CD4-positive, alpha-beta T cell (primary cell): ENCODE measurements around the gene ARSK. TPM values are rescaled to one million over a fixed set of nuclear protein-coding genes. Genes with fewer than 3 reads are reported as not detected.

Experiments
- ATAC-seq: fragments of 200-7000 bp; cut with Tn5 transposase; one replicate; pipeline ENCODE4 v1.10.0; 2022; ENCODE audit warnings: mild to moderate bottlenecking; ENCODE audit not compliant: poor library complexity
- CTCF ChIA-PET: fragments of 350-600 bp; sonication (Branson Sonifier 250); formaldehyde crosslinking; loops from one replicate; lab custom pipeline; 2021; ENCODE audit warnings: antibody characterized with exemption, inconsistent platforms; lab: Charles Lee
- POLR2A ChIA-PET: fragments of 350-600 bp; sonication (Branson Sonifier 250); formaldehyde crosslinking; loops from one replicate; lab custom pipeline; 2021; ENCODE audit warnings: antibody characterized with exemption, inconsistent platforms; lab: Charles Lee
- DNase-seq, 14 experiments: peaks; one replicate each; pipeline ENCODE4 v3.0.0-alpha.2; 2013 to 2020; ENCODE audit warnings: mixed read lengths in 2 of 14
- H3K27ac ChIP-seq, 2 donors: one replicate each; pipeline versions ENCODE4 v1.5.1 to v1.7.0; 2013; ENCODE audit warnings: low read length in 2 of 2, low read depth in 1 of 2, mild to moderate bottlenecking in 1 of 2
- H3K27me3 ChIP-seq, 2 experiments: 1 replicate in 1 of 2; 2 replicates in 1 of 2; pipeline versions ENCODE4 v1.6.1 to v1.7.0; 2013; ENCODE audit warnings: low read length in 2 of 2, control low read depth in 1 of 2, mild to moderate bottlenecking in 1 of 2, moderate library complexity in 1 of 2; ENCODE audit not compliant: insufficient read depth in 2 of 2, control insufficient read depth in 1 of 2
- H3K36me3 ChIP-seq: one replicate; pipeline ENCODE4 v1.6.1; 2013; ENCODE audit warnings: low read length, control low read depth; ENCODE audit not compliant: insufficient read depth
- H3K4me1 ChIP-seq: one replicate; pipeline ENCODE4 v1.6.1; 2013; ENCODE audit warnings: low read length, control low read depth; ENCODE audit not compliant: insufficient read depth
- H3K4me3 ChIP-seq: one replicate; pipeline ENCODE4 v1.5.1; 2013; ENCODE audit warnings: mild to moderate bottlenecking, low read length, moderate library complexity
- H3K9me3 ChIP-seq, 2 experiments: 1 replicate in 1 of 2; 2 replicates in 1 of 2; pipeline versions ENCODE4 v1.6.1 to v1.7.0; 2013; ENCODE audit warnings: low read length in 2 of 2, mild to moderate bottlenecking in 2 of 2, control low read depth in 1 of 2, moderate library complexity in 1 of 2; ENCODE audit not compliant: control insufficient read depth in 1 of 2, insufficient read depth in 1 of 2
- H3K27ac Mint-ChIP-seq: one replicate; pipeline ENCODE4 v1.8.0; 2020; ENCODE audit warnings: mixed read lengths
- H3K27me3 Mint-ChIP-seq: one replicate; pipeline ENCODE4 v1.8.0; 2021; ENCODE audit warnings: mixed read lengths
- H3K36me3 Mint-ChIP-seq: one replicate; pipeline ENCODE4 v1.8.0; 2021; ENCODE audit warnings: low read depth, mixed read lengths
- H3K4me1 Mint-ChIP-seq: one replicate; pipeline ENCODE4 v1.8.0; 2021; ENCODE audit warnings: low read depth, mixed read lengths
- H3K4me3 Mint-ChIP-seq: one replicate; pipeline ENCODE4 v1.8.0; 2020; ENCODE audit warnings: mild to moderate bottlenecking, mixed read lengths
- H3K9me3 Mint-ChIP-seq: one replicate; pipeline ENCODE4 v1.8.0; 2020; ENCODE audit warnings: mixed read lengths
- CTCF ChIP-seq: fragments of 200-600 bp; IDR thresholded peaks from one replicate; pipeline ENCODE4 v1.8.0; 2022; ENCODE audit warnings: antibody characterized with exemption, mild to moderate bottlenecking
- intact Hi-C, 2 experiments: fragments of 100-400 bp; cut with DNase I in 1 of 2; cut with micrococcal nuclease in 1 of 2; formaldehyde crosslinking; loops; one replicate each; pipeline versions ENCODE4 v1.15.1 to v1.9.0; 2023 to 2025; cut with DNase I, micrococcal nuclease
- total RNA-seq, 174 experiments: library from RNA in 2 of 174; stranded (reverse) in 2 of 174; gene quantifications; one replicate each; pipeline ENCODE4 v1.2.3 and lab custom pipeline; 2021 to 2026

The ARSK gene
- total RNA-seq, 2 experiments from 2014 or later = 2.2 to 2.7 TPM

DNA sequence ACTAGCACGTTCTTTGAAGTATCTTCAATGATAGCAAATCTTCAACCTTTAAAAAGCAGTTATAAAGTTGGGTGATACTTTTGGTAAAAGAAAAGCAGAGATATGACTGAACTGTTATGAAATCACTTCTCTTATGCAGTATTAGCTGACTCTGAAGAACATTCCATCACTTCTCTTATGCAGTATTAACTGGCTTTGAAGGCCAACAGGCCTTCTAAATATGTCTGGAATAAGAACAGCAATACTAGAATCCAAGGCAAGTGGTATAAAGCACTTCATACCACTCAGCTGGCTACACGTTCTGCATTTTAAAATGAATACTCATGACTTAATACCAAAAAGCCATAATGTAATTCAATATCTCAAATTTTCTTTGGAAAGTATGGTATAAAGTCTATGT, 17.4 kb upstream of the ARSK start:
- Histone ChIP-seq H3K4me1 (no peaks in the 10 kb centered on the region), H3K27ac (no peak overlapping the region), H3K9me3 (no peaks in the 10 kb centered on the region), H3K36me3 (peaks cover 71% of the 10 kb centered on the region), H3K4me3 (no peak overlapping the region), H3K27me3 (no peaks in the 10 kb centered on the region)
- no peaks in the 10 kb centered on the region for H3K27me3 Mint-ChIP-seq
- peaks cover 38% of the 10 kb centered on the region for H3K4me1 Mint-ChIP-seq
- DNase-seq = no peak
- POLR2A ChIA-PET = no interaction called here
- no peaks in the 10 kb centered on the region for H3K9me3 Mint-ChIP-seq
- no peak for TF ChIP-seq CTCF
- no peak overlapping the region for H3K4me3 Mint-ChIP-seq
- no peak overlapping the region for H3K27ac Mint-ChIP-seq
- ATAC-seq = no peak
- CTCF ChIA-PET = no interaction called here
- peaks cover 73% of the 10 kb centered on the region for H3K36me3 Mint-ChIP-seq
- intact Hi-C loops = no loop called here

GRCh38 chr5:95543017-95543705, 11.7 kb upstream of the ARSK start:
- Mint-ChIP-seq H3K4me3 (no peak overlapping the region), H3K27me3 (no peaks in the 10 kb centered on the region), H3K4me1 (peaks cover 10% of the 10 kb centered on the region), H3K36me3 (peaks cover 26% of the 10 kb centered on the region), H3K9me3 (no peaks in the 10 kb centered on the region), H3K27ac (no peak overlapping the region)
- H3K27me3 ChIP-seq = no peaks in the 10 kb centered on the region
- ATAC-seq = no peak
- H3K4me3 ChIP-seq = no peak overlapping the region
- no peaks in the 10 kb centered on the region for H3K9me3 ChIP-seq
- H3K36me3 ChIP-seq = peaks cover 80% of the 10 kb centered on the region
- ChIA-PET CTCF (no interaction called here), POLR2A (no interaction called here)
- DNase-seq = no peak
- no peaks in the 10 kb centered on the region for H3K4me1 ChIP-seq
- intact Hi-C loops = no loop called here
- no peak overlapping the region for H3K27ac ChIP-seq
- TF ChIP-seq CTCF = no peak

- Mint-ChIP-seq H3K4me1 (peaks cover 40% of the 10 kb centered on the region), H3K9me3 (no peaks in the 10 kb centered on the region), H3K4me3 (peak overlapping the region; percentile 1), H3K27ac (no peak overlapping the region), H3K36me3 (peaks cover 40% of the 10 kb centered on the region), H3K27me3 (no peaks in the 10 kb centered on the region)
- ATAC-seq (no peak), DNase-seq (no peak)
- CTCF ChIA-PET = no interaction called here
- peaks cover 64% of the 10 kb centered on the region for H3K36me3 ChIP-seq
- POLR2A ChIA-PET = no interaction called here
- TF ChIP-seq CTCF = no peak
- H3K27ac ChIP-seq = no peak overlapping the region
- intact Hi-C loops = loop anchor here in 1 of 2 experiments (5.0 kb wide), 1 partner anchor 413 kb away; the partner anchor contains the start of gene ELL2
- no peak overlapping the region for H3K4me3 ChIP-seq
- H3K27me3 ChIP-seq = no peaks in the 10 kb centered on the region
- H3K4me1 ChIP-seq = peaks cover 9% of the 10 kb centered on the region
- H3K9me3 ChIP-seq = no peaks in the 10 kb centered on the region
Observed at GRCh38 chr5:95549030-95549429, 5.9 kb upstream of the ARSK start.
